Measurements from ENCODE around the gene FBXO33.

Gene FBXO33

DNA sequence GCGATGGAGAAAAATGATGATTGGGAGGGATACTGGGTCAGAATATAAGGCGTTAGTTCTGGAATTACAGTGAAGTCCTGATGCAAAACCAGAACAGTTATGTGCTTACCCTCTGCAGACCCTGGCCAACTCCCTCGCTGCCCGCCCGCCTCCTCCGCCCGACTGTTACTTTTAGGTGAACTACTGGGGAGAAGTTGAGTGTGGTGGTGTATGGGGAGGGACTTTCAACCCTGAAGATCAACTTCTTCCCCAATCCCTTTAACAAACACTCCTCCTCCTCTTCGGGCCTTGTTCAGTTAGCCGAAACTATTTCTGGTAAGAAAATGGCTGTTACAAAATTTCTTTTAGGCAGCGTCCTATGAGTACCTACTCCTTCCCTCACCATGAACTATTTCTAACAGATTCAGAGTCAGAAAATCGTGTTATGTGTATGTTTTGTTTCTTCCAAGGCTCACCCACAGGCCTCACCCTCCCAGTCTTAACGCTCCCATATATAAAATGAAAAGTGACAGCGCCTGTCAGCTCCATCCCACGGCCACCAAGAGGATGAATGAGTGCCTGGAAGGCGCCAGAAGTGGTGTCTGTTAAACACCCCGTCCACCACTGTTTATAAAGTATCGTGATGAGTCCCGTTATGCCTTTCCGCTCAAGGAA, 1.3 kb downstream of the FBXO33 start:
- no peak for DNase-seq

DNA sequence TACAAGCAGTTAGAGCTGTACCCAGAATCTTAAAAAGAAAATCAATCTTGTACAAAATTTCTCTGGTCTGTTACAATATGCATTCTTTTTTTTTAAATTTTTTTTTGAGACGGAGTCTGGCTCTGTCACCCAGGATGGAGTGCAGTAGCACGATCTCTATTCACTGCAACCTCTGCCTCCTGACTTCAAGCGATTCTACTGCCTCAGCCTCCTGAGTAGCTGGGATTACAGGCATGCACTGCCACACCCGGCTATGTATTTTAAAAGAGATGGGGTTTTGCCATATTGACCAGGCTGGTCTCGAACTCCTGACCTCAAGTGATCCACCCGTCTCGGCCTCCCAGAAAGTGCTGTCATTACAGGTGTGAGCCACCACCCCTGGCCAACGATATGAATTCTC, 4.1 kb downstream of the FBXO33 start:
- no peak for DNase-seq

DNA sequence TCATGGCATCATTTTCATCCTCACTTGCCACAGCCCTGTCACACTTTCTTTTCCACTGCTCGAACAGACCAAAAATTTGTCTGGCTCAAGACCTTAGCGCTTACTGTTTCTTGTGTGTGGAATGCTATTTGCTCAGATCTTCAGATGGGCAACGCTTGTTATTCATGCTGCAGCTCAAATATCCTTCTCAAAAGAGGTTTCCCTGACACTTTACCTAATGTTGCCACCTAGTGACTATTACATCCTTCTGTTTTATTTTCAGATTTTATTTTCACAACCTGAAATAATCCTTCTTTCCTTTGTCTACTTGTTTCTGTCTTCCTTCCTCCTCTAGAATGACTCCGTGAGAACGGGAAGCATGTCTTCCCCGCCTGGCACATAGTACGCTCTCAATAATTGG, 5.6 kb downstream of the FBXO33 start:
- DNase-seq, result no peak

DNA sequence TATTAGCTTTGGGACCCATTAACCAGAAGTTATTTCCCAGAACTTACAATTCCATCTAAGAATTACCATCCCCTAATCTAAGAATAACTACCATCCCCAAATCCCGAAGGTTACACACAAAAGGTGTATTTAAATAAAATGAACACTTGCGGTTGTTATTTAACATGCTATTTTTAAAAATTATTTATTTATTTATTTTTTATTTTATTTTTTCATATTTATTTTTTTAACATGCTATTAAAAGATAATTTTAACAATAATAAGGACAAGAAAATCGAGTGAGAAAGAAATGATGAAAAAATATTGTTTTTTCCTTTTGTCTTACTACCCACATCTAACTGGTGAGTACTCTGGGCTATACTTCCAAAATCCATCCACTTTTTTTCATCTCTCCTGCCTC, 6.3 kb downstream of the FBXO33 start:
- DNase-seq, result no peak

DNA sequence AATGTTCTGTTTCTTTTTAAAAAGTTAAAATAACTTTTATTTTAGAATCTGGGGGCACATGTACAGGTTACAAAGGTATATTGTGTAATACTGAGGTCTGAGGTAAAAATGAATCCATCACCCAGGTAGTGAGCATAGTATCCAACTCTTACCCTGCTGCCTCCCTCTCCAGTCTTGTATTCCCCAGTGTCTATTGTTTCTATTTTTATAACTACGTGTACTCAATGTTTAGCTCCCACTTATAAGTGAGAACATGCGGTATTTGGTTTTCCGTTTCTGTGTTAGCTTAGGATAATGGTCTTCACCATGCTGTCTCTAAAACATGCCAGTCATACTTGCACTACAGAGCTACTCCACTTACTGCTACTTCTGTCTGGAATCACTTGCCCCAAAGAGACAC, 8.4 kb downstream of the FBXO33 start:
- no peak for DNase-seq

DNA sequence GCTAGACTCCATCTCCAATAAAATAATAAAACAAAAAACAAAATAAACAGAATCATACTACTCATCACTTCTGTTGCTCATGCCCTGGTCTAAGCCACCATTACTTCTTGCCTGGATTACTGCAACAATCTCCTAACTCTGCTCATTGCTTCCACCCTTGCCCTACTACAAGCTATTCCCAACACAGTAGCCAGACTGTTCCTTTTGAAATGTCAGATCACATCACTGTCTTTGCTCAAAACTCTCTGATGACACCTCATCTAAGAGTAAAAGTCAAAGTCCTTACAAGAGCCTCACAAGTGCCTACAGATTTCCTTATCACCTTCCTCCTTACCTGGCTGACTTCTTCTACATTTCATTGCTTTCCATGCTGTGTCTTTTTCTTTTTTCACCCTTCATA, 10.0 kb downstream of the FBXO33 start:
- DNase-seq, result no peak

DNA sequence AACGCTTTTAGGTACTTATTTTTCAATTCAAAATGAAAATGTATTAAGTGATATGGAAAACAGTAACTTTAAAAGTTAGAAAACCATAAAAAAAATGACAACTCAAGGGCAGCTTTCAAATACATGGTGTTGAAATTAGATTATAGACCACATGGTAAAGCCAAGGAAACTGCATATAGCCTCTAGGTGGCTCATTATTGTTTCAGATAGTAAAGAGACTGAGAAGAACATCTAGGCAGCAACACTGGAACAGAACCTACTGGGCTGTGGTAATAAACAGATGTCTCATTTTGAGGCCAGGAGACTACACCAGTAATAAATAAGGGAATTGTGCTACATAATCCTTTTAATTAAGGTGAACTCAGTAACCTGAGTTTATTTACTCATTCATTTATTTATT, 13.0 kb downstream of the FBXO33 start:
- no peak for DNase-seq

DNA sequence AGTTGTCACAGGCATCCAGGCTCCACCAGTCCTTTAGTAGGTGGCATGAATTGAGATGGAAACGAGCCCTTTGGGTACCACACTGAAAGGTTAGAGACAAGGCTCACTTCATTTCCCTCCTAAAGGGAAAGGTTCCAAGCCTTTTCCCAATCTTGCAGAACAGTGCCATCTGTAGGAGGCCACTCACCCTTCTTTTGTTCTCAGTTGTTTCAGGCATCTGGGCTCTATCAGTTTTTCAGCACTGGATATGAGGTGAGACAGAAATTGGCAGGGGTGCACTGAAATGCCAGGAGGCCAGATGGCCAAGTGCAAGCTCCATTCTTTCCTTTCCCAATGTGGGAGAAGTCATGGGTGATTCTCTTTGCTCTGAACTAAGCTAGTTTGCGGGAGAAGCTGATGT, 15.2 kb downstream of the FBXO33 start:
- no peak for DNase-seq

DNA sequence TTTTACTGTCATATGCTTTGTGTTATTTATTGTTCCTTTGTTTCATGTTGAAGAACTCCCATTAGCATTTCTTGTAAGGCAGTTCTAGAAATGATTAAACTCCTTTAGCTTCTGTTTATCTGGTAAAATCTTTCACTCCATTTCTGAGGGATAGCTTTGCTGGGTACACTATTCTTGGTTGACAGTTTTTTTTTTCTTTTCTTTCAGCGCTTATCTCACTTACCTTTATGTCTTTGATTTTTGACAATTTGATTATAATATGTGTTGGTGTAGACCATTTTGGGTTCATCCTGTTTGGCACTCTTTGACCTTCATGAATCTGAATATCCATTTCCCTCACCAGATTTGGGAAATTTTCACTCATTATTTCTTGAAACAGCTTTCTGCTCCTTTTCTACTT, 16.2 kb downstream of the FBXO33 start:
- DNase-seq, result no peak

DNA sequence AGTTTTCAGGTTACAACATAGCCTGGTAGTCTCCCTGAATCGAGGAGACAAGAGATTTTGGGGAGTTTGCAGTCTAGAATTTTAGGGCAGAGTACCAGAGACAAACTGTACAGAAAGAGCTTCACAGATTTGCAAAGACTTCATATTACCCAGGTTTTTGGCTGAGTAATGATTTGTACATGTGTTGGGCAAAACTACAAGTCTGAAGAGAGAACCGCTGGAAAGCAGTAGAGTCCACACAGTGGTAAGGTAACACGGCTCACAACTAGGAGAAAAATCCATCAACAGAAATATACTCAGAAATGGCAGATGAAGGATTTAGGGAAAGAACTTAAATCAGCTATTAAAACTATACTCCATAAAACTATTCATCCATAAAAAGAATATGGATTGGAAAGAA, 25.7 kb downstream of the FBXO33 start:
- no peak for DNase-seq

DNA sequence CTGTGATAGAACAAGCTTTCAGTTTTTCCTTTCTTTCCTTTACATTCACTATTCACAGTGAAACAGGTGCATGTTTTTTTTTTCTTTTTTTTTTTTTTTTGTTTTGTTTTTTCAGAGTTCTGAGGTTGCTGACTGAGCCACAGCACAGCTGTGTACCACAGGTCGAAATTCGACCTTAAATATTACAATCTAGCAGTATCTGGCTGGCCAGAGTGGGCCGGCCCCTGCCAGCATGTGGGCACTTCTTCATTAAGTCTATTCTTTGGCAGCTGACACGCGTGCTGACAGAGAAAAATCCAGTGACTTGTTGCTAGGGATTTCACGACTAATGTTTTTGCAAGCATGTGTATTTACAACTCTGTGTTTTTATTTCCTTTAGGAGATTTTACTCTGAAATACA, 33.9 kb downstream of the FBXO33 start:
- no peak for DNase-seq

DNA sequence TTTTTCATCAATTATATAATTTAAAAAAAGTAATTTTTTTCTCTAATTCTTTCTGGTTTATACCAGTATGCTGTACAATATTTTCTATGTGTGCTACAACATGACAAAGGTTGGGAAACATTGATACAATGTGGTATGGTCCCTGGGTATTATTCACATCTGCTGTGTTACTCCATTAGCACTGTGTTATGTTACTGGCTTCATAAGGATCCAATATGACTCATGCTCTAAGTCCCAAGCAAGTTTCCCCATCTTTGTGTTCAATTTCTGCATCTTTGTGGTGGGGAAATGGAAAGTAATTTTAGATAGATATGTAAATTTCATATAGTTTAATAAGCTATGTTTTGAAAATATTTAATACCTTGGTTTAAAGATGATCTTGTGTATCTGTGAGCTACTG, 35.8 kb downstream of the FBXO33 start:
- no peak for DNase-seq

DNA sequence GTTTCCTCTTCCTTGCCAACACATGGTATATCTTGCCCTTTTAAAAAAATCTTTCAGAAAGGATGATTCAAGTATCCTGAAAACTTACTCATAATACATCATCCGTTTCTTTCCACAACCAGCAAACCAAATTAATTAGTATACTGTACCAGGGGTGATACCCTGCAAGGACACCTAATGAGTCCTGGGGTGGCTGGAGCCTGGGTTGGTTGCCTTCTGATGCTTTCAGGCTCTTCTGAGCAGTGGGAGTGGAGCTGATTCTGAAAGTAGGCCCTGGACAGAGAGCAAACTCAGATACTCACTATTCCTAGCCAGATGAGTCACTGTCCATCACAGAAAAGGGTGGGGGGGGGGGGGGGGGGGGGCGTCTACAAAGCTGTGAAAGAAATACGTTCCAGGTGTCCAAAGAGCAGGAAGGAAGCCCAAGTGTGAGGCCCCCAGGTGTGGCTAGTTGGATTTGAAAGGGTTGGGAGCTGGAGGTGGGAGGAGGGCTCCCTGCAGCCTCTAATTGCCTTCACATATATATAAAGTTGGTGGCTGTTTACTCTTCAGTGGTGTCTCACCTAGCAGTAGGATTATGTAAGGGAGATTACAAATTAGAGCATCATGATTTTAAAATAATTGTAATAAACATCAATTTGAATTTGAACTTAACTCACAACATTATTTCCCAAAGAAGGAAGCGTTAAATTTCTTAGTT, 36.5 kb downstream of the FBXO33 start:
- DNase-seq, result no peak

DNA sequence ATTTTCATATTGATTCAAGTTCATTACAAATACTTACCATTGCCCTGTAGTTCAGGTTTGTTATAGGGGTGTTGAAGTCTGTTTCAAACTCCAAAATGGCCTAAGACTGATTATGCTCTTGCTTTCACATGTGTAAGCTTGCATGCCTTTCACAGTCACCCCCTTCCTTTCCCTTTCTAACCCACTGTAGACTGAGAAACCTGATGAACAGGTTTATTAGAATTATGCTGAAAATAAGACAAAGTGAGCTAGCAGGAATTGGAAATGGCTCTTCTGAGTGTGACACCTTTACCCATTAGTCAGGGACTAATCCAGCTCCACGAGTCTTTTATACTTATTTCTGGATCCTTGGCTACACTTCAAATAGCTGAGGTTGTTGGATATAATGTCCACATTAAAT, 38.9 kb downstream of the FBXO33 start:
- no peak for DNase-seq

DNA sequence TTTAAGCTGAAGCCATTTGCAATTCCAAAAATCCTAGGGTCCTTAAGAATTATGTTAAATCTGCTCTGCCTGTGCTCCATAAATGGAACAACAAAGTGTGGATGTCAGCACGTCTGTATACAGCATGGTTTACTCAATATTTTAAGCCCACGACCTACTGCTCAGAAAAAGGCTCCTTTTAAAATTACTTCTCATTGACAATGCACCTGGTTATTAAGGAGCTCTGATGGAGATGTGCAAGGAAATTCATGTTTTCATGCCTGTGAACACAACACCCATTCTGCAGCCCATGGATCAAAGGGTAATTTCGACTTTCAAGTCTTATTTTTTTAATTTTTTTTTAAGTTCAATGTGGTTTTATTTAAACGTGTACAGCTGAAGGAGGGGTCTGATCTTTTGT, 48.1 kb downstream of the FBXO33 start:
- no peak for DNase-seq

DNA sequence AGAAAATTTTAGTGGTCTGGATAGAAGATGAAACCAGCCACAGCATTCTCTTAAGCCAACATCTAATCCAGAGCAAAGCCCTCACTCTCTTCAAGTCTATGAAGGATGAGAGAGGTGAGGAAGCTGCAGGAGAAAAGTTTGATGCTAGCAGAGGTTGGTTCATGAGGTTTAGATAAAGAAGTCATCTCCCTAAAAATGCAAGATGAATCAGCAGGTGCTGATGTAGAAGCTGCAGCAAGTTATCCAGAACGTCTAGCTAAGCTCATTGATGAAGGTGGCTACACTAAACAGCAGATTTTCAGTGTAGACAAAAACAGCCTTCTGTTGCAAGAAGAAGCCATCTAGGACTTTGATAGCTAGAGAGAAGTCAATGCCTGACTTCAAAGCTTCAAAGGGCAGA, 48.5 kb downstream of the FBXO33 start:
- no peak for DNase-seq

DNA sequence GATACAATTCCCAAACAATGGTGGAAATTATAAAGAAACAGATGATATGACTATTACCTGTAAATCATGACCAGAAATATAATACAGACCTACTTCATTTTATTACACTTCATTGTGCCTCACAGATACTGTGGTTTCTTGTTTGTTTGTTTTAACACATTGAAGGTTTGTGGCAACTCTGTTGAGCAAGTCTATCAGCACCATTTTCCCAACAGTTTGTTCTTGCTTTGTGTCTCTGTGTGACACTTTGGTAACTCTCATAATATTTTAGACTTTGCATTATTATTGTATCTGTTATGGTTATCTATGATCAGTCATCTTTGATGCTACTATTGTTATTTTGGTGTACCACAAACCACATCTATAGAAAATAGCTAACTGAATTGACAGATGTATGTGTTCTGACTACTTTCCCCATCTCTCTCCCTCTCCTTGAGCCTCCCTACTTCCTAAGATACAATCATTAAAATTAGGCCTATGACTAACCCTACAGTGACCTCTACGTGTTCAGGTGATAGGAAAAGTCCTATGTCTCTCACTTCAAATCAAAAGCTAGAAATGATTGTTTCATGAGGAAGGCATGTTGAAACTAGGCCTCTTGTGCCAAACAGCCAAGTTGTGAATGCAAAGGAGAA, 49.1 kb downstream of the FBXO33 start:
- no peak for DNase-seq

DNA sequence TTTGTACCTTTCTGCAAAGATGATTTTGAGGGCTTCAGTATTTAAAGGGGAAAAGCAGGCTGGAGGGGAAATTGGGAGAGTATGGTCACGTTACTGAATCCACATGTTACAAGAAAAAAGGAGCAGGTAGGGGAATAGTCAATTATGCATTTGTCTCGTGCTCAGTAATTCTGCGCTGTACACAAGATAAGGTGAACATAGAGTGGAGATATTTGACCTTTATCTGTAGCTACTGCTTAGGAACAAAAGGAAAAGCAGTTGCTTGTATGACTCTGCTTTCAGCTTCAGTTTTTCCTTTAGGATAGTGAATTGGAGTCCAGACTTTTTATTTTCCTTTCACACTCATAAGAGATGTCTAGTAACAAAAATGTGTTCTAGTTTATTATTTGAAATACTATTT, 49.8 kb downstream of the FBXO33 start:
- no peak for DNase-seq

DNA sequence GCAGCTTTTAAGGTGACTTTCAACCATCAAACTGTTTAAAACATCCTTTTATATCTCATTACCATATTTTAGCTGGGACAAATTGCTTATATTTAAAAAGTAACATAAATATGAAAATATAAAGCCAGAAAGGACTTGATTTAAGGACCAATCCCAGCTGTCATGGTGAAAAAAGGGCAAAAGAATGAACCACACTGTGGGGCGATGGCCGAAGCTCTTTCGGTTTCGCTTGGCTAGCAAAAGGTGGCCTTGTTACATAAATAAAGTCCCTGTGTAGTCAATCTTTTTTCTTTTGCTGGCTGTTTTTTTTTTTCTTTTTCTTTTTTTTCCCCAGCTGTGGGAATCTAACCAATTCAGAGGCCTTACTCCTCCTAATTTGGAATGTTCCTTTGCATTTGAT, 50.9 kb downstream of the FBXO33 start:
- DNase-seq, result no peak

DNA sequence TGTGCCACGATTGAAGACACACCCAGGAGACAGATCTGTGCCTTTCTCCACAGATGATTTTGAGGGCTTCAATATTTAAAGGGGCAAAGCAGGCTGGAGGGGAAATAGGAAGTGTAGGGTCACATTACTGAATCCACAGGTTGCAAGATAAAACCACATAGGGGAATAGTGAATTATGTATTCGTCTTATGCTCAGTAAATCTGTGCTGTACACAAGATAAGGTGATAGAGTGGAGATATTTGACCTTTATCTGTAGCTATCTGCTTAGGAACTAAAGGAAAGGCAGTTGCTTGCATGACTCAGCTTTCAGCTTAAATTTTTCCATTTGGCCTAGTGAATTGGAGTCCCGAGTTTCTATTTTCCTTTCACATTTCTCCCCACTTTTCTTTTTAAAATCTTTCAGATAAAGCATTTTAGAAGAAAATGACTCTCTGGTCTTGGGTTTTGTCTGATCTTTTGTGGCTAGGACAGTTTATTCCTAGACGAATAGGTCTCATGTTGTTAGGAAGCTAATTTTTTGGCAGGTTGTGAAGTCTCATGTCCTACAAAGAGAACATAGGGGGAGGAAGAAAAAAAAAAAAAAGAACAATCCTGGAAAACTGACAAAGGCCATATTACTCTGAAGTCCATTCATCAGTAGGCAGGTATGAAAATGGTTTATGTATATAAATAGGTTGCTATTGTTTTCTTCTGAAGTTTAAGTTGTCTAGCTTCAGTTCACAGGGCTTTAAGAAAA, 55.4 kb downstream of the FBXO33 start:
- DNase-seq, result no peak

DNA sequence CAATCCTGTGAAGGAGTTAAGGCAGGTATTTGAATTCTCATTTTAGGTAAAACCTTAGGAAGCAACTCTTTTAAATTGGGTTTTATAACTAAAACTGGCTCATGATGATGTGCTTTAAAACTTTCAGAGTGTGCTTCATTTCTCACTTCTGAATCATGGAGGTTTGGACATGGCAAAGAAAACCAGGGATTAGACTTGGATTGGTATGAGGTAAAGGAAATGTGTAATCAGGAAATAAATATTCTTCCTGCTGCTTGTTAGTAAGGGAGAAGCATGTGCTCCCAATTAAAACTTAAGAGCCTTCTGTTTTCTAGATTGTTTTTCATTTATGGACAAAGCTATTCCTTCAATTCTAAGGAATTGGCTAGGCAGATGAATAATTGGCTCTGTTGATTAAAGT, 57.4 kb downstream of the FBXO33 start:
- no peak for DNase-seq

DNA sequence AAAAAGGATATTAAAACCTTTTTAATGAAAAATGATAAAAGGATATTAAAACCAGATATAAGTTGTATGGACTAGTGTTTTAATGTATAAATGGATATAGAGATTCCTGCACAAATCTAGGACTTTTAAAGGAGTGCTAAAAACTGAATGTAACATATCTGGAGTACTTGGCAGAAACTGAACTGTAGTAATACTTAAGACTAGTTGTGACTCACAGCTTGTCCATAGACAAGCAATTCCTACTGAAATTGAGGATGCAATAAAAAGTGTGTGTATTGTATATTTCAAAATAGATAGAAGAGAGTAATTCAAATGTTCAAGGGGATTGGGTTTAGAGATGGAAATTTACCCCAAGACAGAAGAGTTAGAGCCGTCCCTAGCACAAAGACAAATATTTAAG, 59.6 kb downstream of the FBXO33 start:
- DNase-seq, result no peak

DNA sequence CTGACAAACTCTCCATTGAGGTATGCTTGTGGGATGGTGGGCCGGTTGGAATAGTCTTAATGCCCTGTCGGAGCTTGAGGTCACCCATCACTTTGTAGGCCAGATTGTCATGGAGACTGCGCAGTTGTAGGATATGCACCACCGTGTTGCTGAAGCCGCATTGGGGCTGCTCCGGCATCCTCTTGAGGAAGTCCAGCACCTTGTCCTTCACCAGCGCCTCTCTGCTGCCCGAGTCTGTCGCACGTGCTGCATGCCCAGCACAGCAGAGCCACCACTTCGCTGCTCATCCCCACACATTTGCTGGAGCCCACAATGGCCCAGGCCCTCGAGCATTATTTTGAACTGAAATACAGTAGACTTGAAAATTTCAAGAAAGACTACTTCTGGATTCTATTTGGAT, 61.8 kb downstream of the FBXO33 start:
- no peak for DNase-seq

DNA sequence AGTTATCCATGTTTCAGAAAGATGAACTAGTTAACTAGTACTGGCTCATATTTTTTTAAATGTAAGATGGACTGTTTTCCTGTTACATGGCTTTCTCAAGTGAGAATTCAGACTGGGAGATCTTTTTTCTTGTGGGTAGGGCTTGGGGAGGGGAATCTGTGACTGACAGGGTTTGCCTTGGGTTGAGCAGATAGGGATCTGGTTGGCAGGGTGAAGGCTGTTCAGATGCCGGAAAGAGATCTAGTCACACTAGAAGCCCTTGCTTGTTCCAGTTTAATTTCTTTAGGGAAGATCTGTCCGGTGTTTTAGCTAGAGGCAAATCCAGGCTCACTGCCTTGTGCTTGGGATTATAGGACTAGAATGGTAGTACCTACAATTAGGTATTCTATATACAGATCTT, 63.2 kb downstream of the FBXO33 start:
- DNase-seq, result no peak

Data from NCI-H1048 (cell line).